ENCODE measurements around the gene STARD8.

GRCh38 chrX:68721546-68721945 is 74.1 kb downstream of the STARD8 start:
- TF ChIP-seq CTCF (IDR thresholded peaks at IDR 0.05; ENCODE audit: low read length) (no peak), EZH2 (IDR thresholded peaks at IDR 0.05; ENCODE audit: borderline replicate concordance, low read length) (no peak)
